Left renal pelvis (tissue), 4 donors: Measurements from ENCODE around the gene ADRA1B. TPM values are rescaled to one million over a fixed set of nuclear protein-coding genes. Genes with fewer than 3 reads are reported as not detected.
"Not testable (repeated sequence)": the region's sequence is repeated elsewhere in the genome, so short reads cannot be mapped to it uniquely, and the experiment has no call there.

Experiments
- DNase-seq, 4 donors: peaks; one replicate each; pipeline ENCODE4 v3.0.0-alpha.2; 2013; ENCODE audit warnings: low read depth in 4 of 4, low spot score in 3 of 4
- polyA plus RNA-seq, 4 donors: library from polyadenylated mRNA; unstranded; fragments of 120-200 nt; gene quantifications; one replicate each; pipeline ENCODE4 v1.2.1, GENCODE V29; 2013; ENCODE audit not compliant: insufficient read length in 4 of 4

The ADRA1B gene
- polyA plus RNA-seq, 4 donors: 0.85 to 2.7 (median 2.4) TPM

DNA sequence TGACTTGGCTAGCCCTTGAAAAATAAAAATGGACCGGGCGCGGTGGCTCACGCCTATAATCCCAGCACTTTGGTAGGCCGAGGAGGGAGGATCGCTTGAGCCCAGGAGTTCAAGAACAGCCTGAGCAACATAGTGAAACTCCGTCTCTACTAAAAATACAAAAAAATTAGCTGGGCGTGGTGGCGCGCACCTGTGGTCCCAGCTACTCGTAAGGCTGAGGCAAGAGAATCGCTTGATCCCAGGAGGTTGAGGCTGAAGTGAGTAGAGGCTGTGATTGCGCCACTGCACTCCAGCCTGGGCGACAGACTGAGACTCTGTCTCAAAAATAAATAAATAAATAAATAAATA lies 92.2 kb downstream of the ADRA1B start:
- not testable (repeated sequence) for DNase-seq

DNA sequence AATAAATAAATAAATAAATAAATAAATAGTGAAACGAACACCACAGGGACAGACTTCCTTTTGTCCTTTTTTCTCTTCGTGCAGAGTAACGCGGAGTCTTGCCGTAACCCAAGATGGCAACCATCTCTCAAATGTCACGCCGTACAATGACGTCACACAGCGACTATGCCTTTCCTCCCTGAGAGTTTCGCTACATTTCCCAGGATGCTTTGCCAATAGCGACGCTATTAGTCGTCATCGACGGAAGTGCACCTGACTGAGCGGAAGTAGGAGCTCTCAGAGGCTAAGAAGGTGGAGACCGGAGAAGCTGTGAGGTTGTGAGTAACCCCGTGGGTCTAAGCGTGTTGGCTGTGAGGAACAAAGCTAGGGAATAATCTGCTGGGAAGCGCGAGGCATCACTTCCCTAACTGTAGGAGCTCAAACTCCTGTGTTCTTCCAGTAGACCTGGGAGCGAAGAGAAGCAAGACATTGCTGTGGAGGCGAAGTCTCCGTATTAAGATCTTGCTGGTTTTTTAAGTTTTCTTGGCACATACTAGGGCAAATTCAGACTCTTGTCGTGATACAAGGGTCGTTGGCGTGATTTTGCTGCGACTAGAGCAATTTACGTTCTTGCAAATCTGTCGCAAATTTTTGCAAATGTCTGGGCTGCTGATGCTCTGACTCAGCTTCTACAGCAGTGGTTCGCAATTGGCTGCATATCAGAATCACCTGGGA lies 92.8 kb downstream of the ADRA1B start, which contains the start of gene TTC1:
Gene TTC1, plus strand, starts transcription at position 263 of the 714 bp plus-strand sequence. CDS start 1,390 bp downstream, outside the sequence.
- peak; percentile 97 to 99 (median 99) for DNase-seq

DNA sequence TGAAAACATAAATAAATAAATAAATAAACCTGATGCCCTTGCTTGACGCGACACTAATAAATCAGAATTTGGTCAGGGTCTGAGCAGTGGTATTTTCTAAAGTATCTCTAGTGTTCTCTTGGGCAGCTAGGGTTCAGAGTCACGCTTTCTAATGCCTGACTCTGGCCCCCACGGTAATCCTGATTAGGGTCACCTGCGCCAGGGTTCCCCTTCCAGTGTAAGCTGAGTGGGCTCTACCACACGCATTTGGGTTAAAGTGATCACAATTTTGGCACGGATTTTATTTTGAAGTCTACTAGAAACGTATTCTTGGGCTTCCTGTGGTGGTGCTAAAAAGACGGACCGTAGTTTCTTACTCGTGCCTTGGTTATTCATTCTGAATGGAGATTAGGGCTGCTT lies 93.3 kb downstream of the ADRA1B start:
- DNase-seq: no peak

DNA sequence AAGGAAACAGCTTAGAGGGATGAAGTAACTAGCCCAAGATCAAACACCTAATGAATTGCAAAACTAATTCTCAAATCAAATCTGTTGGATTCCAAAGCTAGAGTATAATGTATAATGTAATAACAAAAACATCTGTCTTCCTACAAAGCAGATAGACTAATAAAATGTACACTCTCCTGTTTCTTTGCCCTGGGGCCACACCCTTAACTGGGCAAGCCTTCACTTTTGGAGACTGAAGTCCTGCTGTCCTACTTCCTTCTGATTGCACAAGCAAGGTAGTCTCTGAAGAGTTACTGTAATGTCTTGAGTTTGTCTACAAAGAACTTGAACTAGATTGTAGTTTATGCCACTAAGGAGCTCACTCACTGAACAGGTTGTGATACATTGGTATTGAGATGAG lies 95.2 kb downstream of the ADRA1B start:
- no peak for DNase-seq

DNA sequence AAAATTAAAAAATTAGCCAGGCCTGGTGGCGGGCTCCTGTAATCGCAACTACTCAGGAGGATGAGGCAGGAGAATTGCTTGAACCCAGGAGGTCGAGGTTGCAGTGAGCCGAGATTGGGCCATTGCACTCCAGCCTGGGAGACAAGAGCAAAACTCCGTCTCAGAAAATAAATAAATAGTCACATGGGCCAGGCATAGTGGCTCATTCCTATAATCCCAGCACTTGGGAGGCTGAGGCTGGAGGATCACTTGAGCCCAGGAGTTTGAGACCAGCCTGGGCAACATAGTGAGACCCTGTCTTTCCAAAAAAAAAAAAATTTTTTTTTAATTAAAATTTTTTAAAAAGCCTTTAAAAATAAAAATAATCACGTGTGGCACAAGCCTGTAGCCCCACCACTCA lies 97.9 kb downstream of the ADRA1B start:
- not testable (repeated sequence) for DNase-seq

DNA sequence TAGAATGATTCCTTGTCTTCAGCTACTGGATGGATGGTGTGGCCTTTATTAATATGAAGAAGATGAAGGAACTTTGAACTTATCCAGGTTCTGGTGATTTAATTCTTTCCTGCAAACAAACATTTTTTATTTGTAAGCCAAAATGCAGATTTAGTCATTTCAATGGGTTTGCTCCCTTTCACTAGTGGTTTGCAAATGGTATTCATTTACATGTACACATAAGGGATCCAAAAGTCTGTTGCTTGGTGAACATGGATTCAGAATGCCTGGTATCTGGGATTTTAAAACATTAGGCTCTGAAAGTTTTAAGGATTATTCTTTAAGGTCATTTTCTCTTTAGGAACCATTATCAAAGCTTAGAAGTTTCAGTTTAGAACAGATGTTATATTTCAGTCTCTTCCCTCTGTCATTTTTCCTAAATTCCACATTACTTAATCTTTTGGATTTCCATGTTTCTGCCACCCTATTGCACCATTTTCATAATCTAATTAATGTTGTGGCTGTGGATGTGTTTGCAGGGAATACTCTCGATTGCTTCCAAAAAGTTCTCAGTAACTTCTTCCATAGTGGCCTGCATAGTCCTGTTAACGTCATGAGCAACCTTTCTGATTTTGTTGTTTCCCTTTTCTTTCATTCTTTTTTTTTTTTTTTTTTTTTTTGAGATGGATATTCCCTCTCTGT lies 102.8 kb downstream of the ADRA1B start:
- DNase-seq: no peak

DNA sequence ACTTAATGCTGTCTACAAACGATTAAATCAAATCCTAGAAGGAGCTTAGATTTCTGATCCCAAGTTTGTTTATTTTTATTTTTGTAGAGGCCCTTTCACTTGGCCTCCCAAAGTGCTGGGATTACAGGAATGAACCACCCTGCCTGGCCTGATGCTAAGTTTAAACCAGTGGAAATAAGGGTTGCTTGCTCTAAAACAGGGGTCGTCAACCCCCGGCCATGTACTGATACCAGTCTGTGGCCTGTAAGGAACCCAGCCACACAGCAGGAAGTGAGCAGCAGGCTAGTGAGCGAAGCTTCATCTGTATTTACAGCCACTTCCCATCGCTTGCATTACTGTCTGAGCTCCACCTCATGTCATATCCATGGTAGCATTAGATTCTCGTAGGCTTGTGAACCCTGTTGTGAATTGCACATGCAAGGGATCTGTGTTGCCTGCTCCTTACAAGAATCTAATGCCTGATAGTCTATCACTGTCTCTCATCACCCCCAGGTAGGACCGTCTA lies 104.0 kb downstream of the ADRA1B start:
- DNase-seq: no peak

DNA sequence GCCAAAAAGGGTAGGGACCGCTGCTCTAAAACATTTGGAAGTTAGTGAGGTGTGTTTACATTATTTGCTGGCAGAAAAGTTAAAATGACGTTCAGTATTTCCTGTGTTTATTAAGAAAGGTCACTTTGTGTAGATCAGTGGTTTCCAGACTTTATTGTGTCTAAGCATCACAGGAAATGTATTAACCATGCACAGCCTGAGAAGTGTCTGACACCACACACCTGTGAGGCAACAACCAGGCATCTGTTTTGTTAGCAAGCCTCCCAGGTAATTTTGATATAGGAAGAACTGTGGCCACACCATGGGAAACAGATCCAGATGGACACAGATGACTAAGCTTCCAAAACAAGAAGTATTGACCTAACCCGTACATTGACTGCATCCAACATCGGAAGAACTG lies 104.7 kb downstream of the ADRA1B start:
- DNase-seq: no peak

DNA sequence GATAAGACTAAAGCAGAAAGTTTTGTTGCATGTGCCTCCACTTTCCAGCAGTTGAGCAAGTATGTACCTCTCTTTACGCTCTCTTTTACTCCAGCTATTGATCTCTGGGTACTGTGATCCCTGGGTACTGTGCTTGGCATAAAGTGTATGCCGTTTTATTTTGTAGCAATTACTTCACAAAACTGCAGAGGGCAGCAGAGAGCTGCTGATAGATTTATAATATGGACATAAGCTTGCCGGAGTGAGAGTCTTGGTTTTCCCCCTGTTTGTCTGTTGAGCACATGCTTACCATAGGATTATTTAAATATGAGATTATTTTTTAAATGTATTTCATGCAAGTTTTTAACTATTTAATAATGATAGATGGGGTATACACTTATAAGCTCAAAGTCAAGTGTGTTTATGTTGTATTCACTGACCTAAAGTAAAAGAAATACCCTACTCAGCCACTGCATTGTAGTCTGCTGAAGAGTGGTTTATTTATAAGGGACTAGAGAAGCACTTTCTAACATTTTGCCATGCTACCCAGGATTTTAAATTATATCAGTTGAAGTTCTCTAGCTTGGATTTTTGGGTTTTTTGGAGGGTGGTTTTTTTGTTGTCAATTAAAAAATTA lies 105.7 kb downstream of the ADRA1B start:
- peak in 2 of 4 donors; percentile 43 to 54 for DNase-seq

Other genes starting within 250 kb of the ADRA1B start
- 10 to 100 TPM; 59.4 to 72.2 (median 63.6) TPM for gene TTC1, start 92.7 kb downstream of the ADRA1B start, polyA plus RNA-seq
- gene PWWP2A, start 203.0 kb downstream of the ADRA1B start, polyA plus RNA-seq: 10 to 100 TPM; 25.0 to 34.3 (median 33.0) TPM